Peyer's patch (tissue), 4 donors: ENCODE results near the gene NSMCE4A.

Experiments used
- POLR2A ChIP-seq, 2 donors: fragments of 450-650 bp; IDR thresholded peaks; one replicate each; pipeline ENCODE4 v1.5.1; 2017; ENCODE audit warnings: antibody characterized with exemption in 2 of 2, mild to moderate bottlenecking in 2 of 2, moderate library complexity in 2 of 2
- TF ChIP-seq, protein P1 (sequence below), 6 experiments: fragments of 450-650 bp in 4 of 6; fragments of 200-600 bp in 2 of 6; sonication (generic) in 1 of 6; IDR thresholded peaks; one replicate each; pipeline ENCODE4 v1.5.1; 2017 to 2019; ENCODE audit warnings: antibody characterized with exemption in 6 of 6, mild to moderate bottlenecking in 3 of 6, moderate library complexity in 1 of 6

DNA sequence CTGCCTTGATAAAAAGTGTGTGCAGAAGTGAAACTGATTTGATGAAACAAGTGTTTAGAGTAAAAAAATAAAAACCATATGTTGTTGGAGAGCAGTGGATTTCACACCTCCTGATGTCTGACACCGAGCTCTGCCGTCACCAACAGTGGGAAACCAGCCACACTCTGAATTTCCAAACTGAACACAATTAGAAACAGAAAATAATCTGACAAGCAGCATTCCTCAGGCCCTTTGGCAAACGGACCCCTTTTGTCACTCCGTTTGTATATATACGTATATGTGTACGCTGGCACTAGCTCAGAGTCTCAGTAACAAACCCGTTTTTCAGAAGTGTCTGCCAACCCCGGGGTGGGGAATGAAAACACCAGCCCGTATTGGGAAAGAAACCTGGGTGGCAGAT, 46.4 kb upstream of the NSMCE4A start:
- TF ChIP-seq POLR2A (IDR thresholded peaks at IDR 0.05): no peak
- TF ChIP-seq, protein P1, sequence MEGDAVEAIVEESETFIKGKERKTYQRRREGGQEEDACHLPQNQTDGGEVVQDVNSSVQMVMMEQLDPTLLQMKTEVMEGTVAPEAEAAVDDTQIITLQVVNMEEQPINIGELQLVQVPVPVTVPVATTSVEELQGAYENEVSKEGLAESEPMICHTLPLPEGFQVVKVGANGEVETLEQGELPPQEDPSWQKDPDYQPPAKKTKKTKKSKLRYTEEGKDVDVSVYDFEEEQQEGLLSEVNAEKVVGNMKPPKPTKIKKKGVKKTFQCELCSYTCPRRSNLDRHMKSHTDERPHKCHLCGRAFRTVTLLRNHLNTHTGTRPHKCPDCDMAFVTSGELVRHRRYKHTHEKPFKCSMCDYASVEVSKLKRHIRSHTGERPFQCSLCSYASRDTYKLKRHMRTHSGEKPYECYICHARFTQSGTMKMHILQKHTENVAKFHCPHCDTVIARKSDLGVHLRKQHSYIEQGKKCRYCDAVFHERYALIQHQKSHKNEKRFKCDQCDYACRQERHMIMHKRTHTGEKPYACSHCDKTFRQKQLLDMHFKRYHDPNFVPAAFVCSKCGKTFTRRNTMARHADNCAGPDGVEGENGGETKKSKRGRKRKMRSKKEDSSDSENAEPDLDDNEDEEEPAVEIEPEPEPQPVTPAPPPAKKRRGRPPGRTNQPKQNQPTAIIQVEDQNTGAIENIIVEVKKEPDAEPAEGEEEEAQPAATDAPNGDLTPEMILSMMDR (IDR thresholded peaks at IDR 0.05): no peak
